Measurements from ENCODE around the gene FAM174C. TPM values are rescaled to one million over a fixed set of nuclear protein-coding genes. Genes with fewer than 3 reads are reported as not detected.

Gene FAM174C
- total RNA-seq, 2 donors from 2014 or later: 28.9 to 29.8 TPM

DNA sequence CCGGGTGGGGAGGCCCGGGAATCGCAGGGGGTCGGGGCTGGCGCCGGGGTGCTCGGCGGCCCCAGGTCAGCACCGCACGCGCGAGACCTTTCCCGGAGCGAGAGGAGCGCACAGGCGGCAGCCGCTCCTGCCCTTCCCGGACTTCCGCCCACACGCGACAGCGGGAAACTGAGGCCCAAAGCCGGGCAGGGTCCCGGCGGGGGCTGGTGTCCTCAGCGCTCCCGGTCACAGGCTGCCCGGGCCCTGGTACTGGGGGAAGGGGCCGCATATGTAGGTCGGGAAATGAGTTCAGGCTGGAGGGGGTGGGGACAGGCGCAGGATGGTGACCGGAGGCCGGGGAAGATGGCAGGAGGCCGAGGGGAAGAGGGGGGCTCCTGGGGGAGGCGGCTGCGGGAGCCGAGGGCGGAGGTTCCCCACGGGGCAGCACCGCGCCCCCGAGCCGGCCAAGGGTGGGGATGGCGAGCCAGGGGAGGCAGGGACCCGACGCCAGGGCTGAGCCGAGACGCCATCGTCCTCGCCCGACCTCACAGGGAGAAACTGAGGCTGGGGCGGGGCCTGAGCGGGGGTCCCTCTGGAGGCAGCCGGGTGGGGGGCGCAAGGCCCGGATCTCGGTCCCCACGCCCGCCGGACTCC is 38.2 kb upstream of the FAM174C start:
- peak overlapping the region; percentile 44 to 70 for H3K4me3 ChIP-seq
- no peaks in the 10 kb centered on the region for H3K36me3 ChIP-seq
- H3K27ac ChIP-seq: peak overlapping the region; percentile 6 to 67
- no peaks in the 10 kb centered on the region for H3K9me3 ChIP-seq
- no peak for DNase-seq (ENCODE audit: low spot score)
- TF ChIP-seq, protein P1, sequence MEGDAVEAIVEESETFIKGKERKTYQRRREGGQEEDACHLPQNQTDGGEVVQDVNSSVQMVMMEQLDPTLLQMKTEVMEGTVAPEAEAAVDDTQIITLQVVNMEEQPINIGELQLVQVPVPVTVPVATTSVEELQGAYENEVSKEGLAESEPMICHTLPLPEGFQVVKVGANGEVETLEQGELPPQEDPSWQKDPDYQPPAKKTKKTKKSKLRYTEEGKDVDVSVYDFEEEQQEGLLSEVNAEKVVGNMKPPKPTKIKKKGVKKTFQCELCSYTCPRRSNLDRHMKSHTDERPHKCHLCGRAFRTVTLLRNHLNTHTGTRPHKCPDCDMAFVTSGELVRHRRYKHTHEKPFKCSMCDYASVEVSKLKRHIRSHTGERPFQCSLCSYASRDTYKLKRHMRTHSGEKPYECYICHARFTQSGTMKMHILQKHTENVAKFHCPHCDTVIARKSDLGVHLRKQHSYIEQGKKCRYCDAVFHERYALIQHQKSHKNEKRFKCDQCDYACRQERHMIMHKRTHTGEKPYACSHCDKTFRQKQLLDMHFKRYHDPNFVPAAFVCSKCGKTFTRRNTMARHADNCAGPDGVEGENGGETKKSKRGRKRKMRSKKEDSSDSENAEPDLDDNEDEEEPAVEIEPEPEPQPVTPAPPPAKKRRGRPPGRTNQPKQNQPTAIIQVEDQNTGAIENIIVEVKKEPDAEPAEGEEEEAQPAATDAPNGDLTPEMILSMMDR (IDR thresholded peaks at IDR 0.05): no peak
- peaks cover 0 to 48% of the 10 kb centered on the region in 2 donors for H3K4me1 ChIP-seq
- no peaks in the 10 kb centered on the region for H3K27me3 ChIP-seq

DNA sequence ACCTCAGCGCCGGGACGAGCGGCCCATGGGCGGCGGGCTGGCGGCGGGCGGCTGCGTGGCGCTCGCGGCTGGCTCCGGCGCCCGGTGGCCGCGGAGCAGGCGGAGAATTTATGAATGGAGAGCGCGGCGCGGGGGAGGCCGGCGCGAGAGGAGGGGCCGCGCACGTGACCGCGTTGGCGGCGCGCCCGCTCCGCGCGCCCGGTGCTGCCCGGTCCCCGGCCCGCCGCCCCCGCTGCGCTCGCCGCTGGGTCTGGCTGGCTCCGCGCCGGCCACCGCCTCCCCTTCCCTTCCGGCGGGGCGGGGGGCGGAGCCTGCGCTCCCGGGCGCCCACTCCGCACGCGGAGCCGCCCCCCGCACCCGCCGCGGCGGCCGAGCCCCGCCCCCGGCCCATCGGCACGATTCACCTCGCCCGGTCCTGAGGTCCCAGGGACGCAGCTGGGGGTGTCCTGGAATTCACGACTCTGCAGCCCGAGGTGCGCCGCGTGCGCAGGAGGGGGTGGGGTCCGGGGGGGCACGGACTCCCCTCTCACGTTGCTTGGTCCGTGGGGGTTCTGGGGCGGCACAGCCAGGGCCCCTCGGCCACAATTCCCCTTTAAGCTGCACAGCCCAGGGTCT is 37.5 kb upstream of the FAM174C start, which contains the start of gene CBARP:
Gene CBARP, minus strand, starts transcription at position 252 of the 615 bp plus-strand sequence. CDS start 1,905 bp downstream, outside the sequence.
- Histone ChIP-seq H3K27me3 (no peaks in the 10 kb centered on the region), H3K9me3 (no peaks in the 10 kb centered on the region), H3K4me3 (peak within 1 kb of the TSS; percentile 44 to 70), H3K4me1 (peaks cover 0 to 48% of the 10 kb centered on the region in 2 donors), H3K27ac (peak within 1 kb of the TSS; percentile 99), H3K36me3 (no peaks in the 10 kb centered on the region)
- TF ChIP-seq, protein P1 (IDR thresholded peaks at IDR 0.05): no peak
- DNase-seq (ENCODE audit: low spot score): no peak

DNA sequence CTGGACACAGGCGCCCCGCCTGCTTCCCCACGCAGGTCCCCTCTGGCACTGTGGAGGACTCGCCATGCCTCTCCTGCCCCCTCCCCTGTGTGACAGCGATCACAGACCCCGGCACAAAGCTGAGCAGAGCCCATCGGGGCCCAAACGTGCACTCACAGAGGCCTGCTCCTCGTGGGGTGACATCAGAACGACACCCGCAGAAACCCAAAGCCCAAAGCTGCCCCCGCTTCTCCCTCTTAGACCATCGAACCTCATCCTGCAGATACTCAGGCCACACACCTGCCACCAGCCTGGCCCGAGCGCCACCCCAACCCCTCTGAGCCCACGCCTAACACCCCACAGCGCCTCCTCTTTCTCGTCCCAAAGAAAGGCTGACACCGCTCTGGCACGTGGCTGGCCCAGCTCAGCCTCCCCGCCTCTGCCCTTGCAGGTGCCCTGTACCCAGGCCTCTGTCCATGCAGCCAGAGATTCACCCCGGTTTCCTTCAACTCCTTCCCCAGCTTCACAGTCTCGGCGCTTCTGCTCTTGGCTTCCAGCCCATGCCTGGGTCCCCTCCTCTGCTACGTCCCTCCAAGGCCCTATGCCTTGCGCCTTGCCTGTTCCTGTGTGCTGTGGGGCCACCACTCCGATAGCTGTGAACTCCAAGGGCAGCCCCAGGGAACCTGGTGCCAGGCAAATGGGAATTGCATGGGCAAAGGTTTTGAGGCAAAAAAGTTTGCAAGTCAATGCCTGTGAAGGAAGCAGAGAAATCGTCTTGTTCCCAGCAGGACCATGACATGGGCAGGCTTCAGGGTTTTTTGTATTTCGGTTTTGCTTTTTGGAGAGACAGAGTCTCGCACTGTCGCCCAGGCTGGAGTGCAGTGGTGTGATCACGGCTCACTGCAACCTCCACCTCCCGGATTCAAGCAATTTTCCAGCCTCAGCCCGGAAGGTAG is 36.7 kb upstream of the FAM174C start:
- no peaks in the 10 kb centered on the region for H3K36me3 ChIP-seq
- no peaks in the 10 kb centered on the region for H3K9me3 ChIP-seq
- no peaks in the 10 kb centered on the region for H3K27me3 ChIP-seq
- H3K4me1 ChIP-seq: peaks cover 0 to 48% of the 10 kb centered on the region in 2 donors
- TF ChIP-seq, protein P1 (IDR thresholded peaks at IDR 0.05): no peak
- H3K27ac ChIP-seq: peak overlapping the region; percentile 99
- peak overlapping the region; percentile 23 to 70 for H3K4me3 ChIP-seq
- no peak for DNase-seq (ENCODE audit: low spot score)

DNA sequence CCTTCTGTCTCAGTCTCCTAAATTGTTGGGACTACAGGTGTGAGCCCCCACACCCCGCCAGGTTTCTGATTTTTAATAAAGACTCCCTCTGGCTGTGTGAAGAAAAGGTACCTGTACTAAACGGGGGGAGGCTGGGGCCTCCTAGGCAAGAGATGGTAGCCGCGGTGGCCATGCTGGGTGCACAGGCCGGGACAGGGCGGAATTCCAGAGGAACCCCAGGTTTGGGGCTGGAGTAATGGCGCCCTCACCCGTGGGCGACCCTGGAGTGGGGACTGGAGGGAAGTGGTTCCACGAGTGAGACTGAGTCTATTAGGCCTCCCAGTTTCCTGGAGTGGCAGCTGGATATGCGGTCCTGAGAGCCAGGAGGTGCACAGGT is 35.9 kb upstream of the FAM174C start:
- DNase-seq (ENCODE audit: low spot score): no peak
- H3K4me1 ChIP-seq: peaks cover 0 to 56% of the 10 kb centered on the region in 2 donors
- TF ChIP-seq, protein P1 (IDR thresholded peaks at IDR 0.05): no peak
- H3K27me3 ChIP-seq: no peaks in the 10 kb centered on the region
- H3K9me3 ChIP-seq: no peaks in the 10 kb centered on the region
- H3K4me3 ChIP-seq: no peak overlapping the region
- peak overlapping the region; percentile 99 for H3K27ac ChIP-seq
- no peaks in the 10 kb centered on the region for H3K36me3 ChIP-seq

DNA sequence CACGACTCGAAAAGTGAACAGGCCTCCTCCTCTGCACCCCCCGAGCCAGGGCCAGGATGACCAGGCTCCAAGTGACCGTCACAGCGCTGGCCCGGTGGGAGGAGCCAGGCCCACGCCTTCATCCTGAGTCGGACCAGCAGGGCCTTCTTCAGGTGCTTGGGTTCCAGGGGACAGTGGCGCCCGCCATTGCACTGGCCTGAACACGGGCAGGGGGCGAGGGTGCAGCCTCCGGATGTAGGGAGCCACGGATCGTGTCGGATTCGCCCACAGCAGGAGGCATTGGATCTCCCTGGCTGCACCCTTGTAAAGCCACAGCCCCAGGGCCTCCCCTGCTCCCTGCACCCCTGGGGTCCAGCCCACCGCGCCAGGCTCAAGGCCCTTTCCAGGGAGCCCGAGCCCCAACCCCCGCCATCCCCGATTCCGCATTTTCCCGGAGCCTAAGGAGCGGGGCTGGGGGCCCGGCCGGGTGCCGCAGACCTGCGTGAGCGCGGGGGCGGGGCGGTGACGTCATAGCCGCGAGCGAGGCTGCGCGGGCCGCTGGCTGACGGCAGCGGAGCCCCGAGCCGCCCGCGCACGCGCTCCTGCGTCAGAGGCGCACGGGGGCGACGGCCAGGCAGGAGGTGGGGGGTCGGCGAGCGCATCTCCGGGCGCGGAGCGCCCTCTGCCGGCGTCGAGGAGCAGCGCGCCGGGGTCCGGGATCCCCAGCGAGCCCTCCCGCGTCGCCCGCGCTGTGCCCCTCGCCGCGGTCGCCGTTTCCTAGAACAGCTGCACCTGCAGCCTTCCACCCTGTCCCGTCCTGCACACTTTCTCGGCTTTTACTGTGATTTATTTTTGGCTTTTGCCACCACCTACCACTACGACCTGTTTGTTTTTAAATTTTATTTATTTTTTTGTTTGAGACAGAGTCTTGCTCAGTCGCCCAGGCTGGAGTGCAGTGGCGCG is 35.3 kb upstream of the FAM174C start:
- H3K27ac ChIP-seq: peak overlapping the region; percentile 99
- peaks cover 3% of the 10 kb centered on the region for H3K36me3 ChIP-seq
- peak overlapping the region; percentile 12 to 85 for H3K4me3 ChIP-seq
- DNase-seq (ENCODE audit: low spot score): peak; percentile 88
- TF ChIP-seq, protein P1 (IDR thresholded peaks at IDR 0.05): peak; percentile 96 to 97
- peaks cover 0 to 62% of the 10 kb centered on the region in 2 donors for H3K4me1 ChIP-seq
- H3K9me3 ChIP-seq: no peaks in the 10 kb centered on the region
- no peaks in the 10 kb centered on the region for H3K27me3 ChIP-seq

All from right atrium auricular region (tissue), 2 donors.